Measurements from ENCODE around the gene PSKH1. TPM values are rescaled to one million over a fixed set of nuclear protein-coding genes. Genes with fewer than 3 reads are reported as not detected.
A peak's percentile ranks its signal among the peaks of the same experiment; 100 is the strongest.

Gene PSKH1
- polyA plus RNA-seq, 4 donors, result 13.8 to 29.2 (median 23.6) TPM

- WGBS, 3 donors, result 85 to 90% (median 88%) methylated on average over 22 of the region's 22 CpGs
- FAIRE-seq (no peak), DNase-seq (no peak)
- H3K4me3 ChIP-seq (ENCODE audit: low read depth in 1 of 3, low read length in 3 of 3), result no peak overlapping the region
- H3K36me3 ChIP-seq (ENCODE audit: control insufficient read depth in 3 of 3, insufficient read depth in 2 of 3, low read depth in 1 of 3, low read length in 3 of 3), result peaks cover 0 to 93% (median 0%) of the 10 kb centered on the region in 3 donors
- H3K27me3 ChIP-seq (ENCODE audit: control insufficient read depth in 3 of 3, insufficient read depth in 3 of 3, low read length in 3 of 3), result no peaks in the 10 kb centered on the region
- no peaks in the 10 kb centered on the region for H3K9me3 ChIP-seq (ENCODE audit: control insufficient read depth in 2 of 2, insufficient read depth in 1 of 2, low read depth in 1 of 2, low read length in 1 of 2)
- no peaks in the 10 kb centered on the region for H3K4me1 ChIP-seq (ENCODE audit: control insufficient read depth in 3 of 3, insufficient read depth in 2 of 3, low read depth in 1 of 3, low read length in 2 of 3)
- H3K27ac ChIP-seq (ENCODE audit: low read depth in 1 of 3, low read length in 2 of 3), result no peak overlapping the region
Measured at GRCh38 chr16:67927131-67927941, 34.3 kb downstream of the PSKH1 start.

GRCh38 chr16:67928147-67928546 is 35.1 kb downstream of the PSKH1 start:
- DNase-seq (no peak), FAIRE-seq (no peak)
- H3K9me3 ChIP-seq (ENCODE audit: control insufficient read depth in 2 of 2, insufficient read depth in 1 of 2, low read depth in 1 of 2, low read length in 1 of 2), result no peaks in the 10 kb centered on the region
- H3K36me3 ChIP-seq (ENCODE audit: control insufficient read depth in 3 of 3, insufficient read depth in 2 of 3, low read depth in 1 of 3, low read length in 3 of 3), result peaks cover 0 to 92% (median 0%) of the 10 kb centered on the region in 3 donors
- WGBS, 3 donors, result 61 to 85% (median 66%) methylated on average over 7 of the region's 7 CpGs
- no peak overlapping the region for H3K4me3 ChIP-seq (ENCODE audit: low read depth in 1 of 3, low read length in 3 of 3)
- no peaks in the 10 kb centered on the region for H3K27me3 ChIP-seq (ENCODE audit: control insufficient read depth in 3 of 3, insufficient read depth in 3 of 3, low read length in 3 of 3)
- H3K27ac ChIP-seq (ENCODE audit: low read depth in 1 of 3, low read length in 2 of 3), result no peak overlapping the region
- H3K4me1 ChIP-seq (ENCODE audit: control insufficient read depth in 3 of 3, insufficient read depth in 2 of 3, low read depth in 1 of 3, low read length in 2 of 3), result no peaks in the 10 kb centered on the region

GRCh38 chr16:67928561-67929364 is 35.7 kb downstream of the PSKH1 start:
- FAIRE-seq (no peak), DNase-seq (peak; percentile 71 to 78)
- Histone ChIP-seq H3K9me3 (ENCODE audit: control insufficient read depth in 2 of 2, insufficient read depth in 1 of 2, low read depth in 1 of 2, low read length in 1 of 2) (no peaks in the 10 kb centered on the region), H3K36me3 (ENCODE audit: control insufficient read depth in 3 of 3, insufficient read depth in 2 of 3, low read depth in 1 of 3, low read length in 3 of 3) (peaks cover 0 to 89% (median 0%) of the 10 kb centered on the region in 3 donors), H3K4me3 (ENCODE audit: low read depth in 1 of 3, low read length in 3 of 3) (no peak overlapping the region), H3K27me3 (ENCODE audit: control insufficient read depth in 3 of 3, insufficient read depth in 3 of 3, low read length in 3 of 3) (no peaks in the 10 kb centered on the region), H3K4me1 (ENCODE audit: control insufficient read depth in 3 of 3, insufficient read depth in 2 of 3, low read depth in 1 of 3, low read length in 2 of 3) (no peaks in the 10 kb centered on the region), H3K27ac (ENCODE audit: low read depth in 1 of 3, low read length in 2 of 3) (no peak overlapping the region)
- 44 to 48% (median 47%) methylated on average over 16 of the region's 16 CpGs for WGBS, 3 donors

- Histone ChIP-seq H3K27me3 (ENCODE audit: control insufficient read depth in 3 of 3, insufficient read depth in 3 of 3, low read length in 3 of 3) (no peaks in the 10 kb centered on the region), H3K9me3 (ENCODE audit: control insufficient read depth in 2 of 2, insufficient read depth in 1 of 2, low read depth in 1 of 2, low read length in 1 of 2) (no peaks in the 10 kb centered on the region), H3K36me3 (ENCODE audit: control insufficient read depth in 3 of 3, insufficient read depth in 2 of 3, low read depth in 1 of 3, low read length in 3 of 3) (peaks cover 0 to 95% (median 2%) of the 10 kb centered on the region in 3 donors), H3K4me1 (ENCODE audit: control insufficient read depth in 3 of 3, insufficient read depth in 2 of 3, low read depth in 1 of 3, low read length in 2 of 3) (peaks cover 2 to 6% (median 4%) of the 10 kb centered on the region in 3 donors), H3K4me3 (ENCODE audit: low read depth in 1 of 3, low read length in 3 of 3) (no peak overlapping the region), H3K27ac (ENCODE audit: low read depth in 1 of 3, low read length in 2 of 3) (no peak overlapping the region)
- DNase-seq (no peak), FAIRE-seq (no peak)
- WGBS, 3 donors, result 94% methylated on average over 14 of the region's 14 CpGs
Measured at GRCh38 chr16:67930191-67930590, 37.1 kb downstream of the PSKH1 start.

GRCh38 chr16:67930678-67931211 is 37.7 kb downstream of the PSKH1 start:
- Histone ChIP-seq H3K27me3 (ENCODE audit: control insufficient read depth in 3 of 3, insufficient read depth in 3 of 3, low read length in 3 of 3) (no peaks in the 10 kb centered on the region), H3K9me3 (ENCODE audit: control insufficient read depth in 2 of 2, insufficient read depth in 1 of 2, low read depth in 1 of 2, low read length in 1 of 2) (no peaks in the 10 kb centered on the region), H3K4me3 (ENCODE audit: low read depth in 1 of 3, low read length in 3 of 3) (no peak overlapping the region), H3K4me1 (ENCODE audit: control insufficient read depth in 3 of 3, insufficient read depth in 2 of 3, low read depth in 1 of 3, low read length in 2 of 3) (peaks cover 2 to 10% (median 4%) of the 10 kb centered on the region in 3 donors), H3K27ac (ENCODE audit: low read depth in 1 of 3, low read length in 2 of 3) (no peak overlapping the region), H3K36me3 (ENCODE audit: control insufficient read depth in 3 of 3, insufficient read depth in 2 of 3, low read depth in 1 of 3, low read length in 3 of 3) (peaks cover 0 to 93% (median 2%) of the 10 kb centered on the region in 3 donors)
- no peak for FAIRE-seq
- no peak for DNase-seq
- WGBS, 3 donors, result 94 to 97% (median 95%) methylated on average over 14 to 17 of the region's 17 CpGs

GRCh38 chr16:67931712-67932461 is 38.8 kb downstream of the PSKH1 start, which contains the start of gene CTRL:
Gene CTRL, minus strand, starts transcription at chr16:67931862. Its CDS starts 10 bp downstream, at chr16:67931852.
- H3K36me3 ChIP-seq (ENCODE audit: control insufficient read depth in 3 of 3, insufficient read depth in 2 of 3, low read depth in 1 of 3, low read length in 3 of 3), result peaks cover 0 to 82% (median 2%) of the 10 kb centered on the region in 3 donors
- no peaks in the 10 kb centered on the region for H3K27me3 ChIP-seq (ENCODE audit: control insufficient read depth in 3 of 3, insufficient read depth in 3 of 3, low read length in 3 of 3)
- DNase-seq (no peak), FAIRE-seq (no peak)
- H3K9me3 ChIP-seq (ENCODE audit: control insufficient read depth in 2 of 2, insufficient read depth in 1 of 2, low read depth in 1 of 2, low read length in 1 of 2), result no peaks in the 10 kb centered on the region
- no peak within 1 kb of the TSS for H3K4me3 ChIP-seq (ENCODE audit: low read depth in 1 of 3, low read length in 3 of 3)
- H3K4me1 ChIP-seq (ENCODE audit: control insufficient read depth in 3 of 3, insufficient read depth in 2 of 3, low read depth in 1 of 3, low read length in 2 of 3), result peaks cover 2 to 12% (median 4%) of the 10 kb centered on the region in 3 donors
- no peak within 1 kb of the TSS for H3K27ac ChIP-seq (ENCODE audit: low read depth in 1 of 3, low read length in 2 of 3)
- 83 to 87% (median 86%) methylated on average over 15 of the region's 15 CpGs for WGBS, 3 donors

- Histone ChIP-seq H3K27me3 (ENCODE audit: control insufficient read depth in 3 of 3, insufficient read depth in 3 of 3, low read length in 3 of 3) (no peaks in the 10 kb centered on the region), H3K4me1 (ENCODE audit: control insufficient read depth in 3 of 3, insufficient read depth in 2 of 3, low read depth in 1 of 3, low read length in 2 of 3) (peaks cover 5 to 17% (median 8%) of the 10 kb centered on the region in 3 donors), H3K4me3 (ENCODE audit: low read depth in 1 of 3, low read length in 3 of 3) (no peak overlapping the region), H3K27ac (ENCODE audit: low read depth in 1 of 3, low read length in 2 of 3) (no peak overlapping the region), H3K9me3 (ENCODE audit: control insufficient read depth in 2 of 2, insufficient read depth in 1 of 2, low read depth in 1 of 2, low read length in 1 of 2) (no peaks in the 10 kb centered on the region), H3K36me3 (ENCODE audit: control insufficient read depth in 3 of 3, insufficient read depth in 2 of 3, low read depth in 1 of 3, low read length in 3 of 3) (peaks cover 0 to 82% (median 2%) of the 10 kb centered on the region in 3 donors)
- FAIRE-seq (no peak), DNase-seq (no peak)
- WGBS, 3 donors, result 85 to 93% (median 87%) methylated on average over 4 of the region's 4 CpGs
Measured at GRCh38 chr16:67932462-67932840, 39.4 kb downstream of the PSKH1 start.

GRCh38 chr16:67933805-67934204 is 40.8 kb downstream of the PSKH1 start:
- Histone ChIP-seq H3K9me3 (ENCODE audit: control insufficient read depth in 2 of 2, insufficient read depth in 1 of 2, low read depth in 1 of 2, low read length in 1 of 2) (no peaks in the 10 kb centered on the region), H3K27ac (ENCODE audit: low read depth in 1 of 3, low read length in 2 of 3) (no peak overlapping the region), H3K4me1 (ENCODE audit: control insufficient read depth in 3 of 3, insufficient read depth in 2 of 3, low read depth in 1 of 3, low read length in 2 of 3) (peaks cover 5 to 19% (median 8%) of the 10 kb centered on the region in 3 donors), H3K27me3 (ENCODE audit: control insufficient read depth in 3 of 3, insufficient read depth in 3 of 3, low read length in 3 of 3) (no peaks in the 10 kb centered on the region), H3K4me3 (ENCODE audit: low read depth in 1 of 3, low read length in 3 of 3) (no peak overlapping the region), H3K36me3 (ENCODE audit: control insufficient read depth in 3 of 3, insufficient read depth in 2 of 3, low read depth in 1 of 3, low read length in 3 of 3) (peaks cover 0 to 71% (median 2%) of the 10 kb centered on the region in 3 donors)
- FAIRE-seq, result no peak
- DNase-seq, result no peak
- WGBS, 3 donors, result 82 to 85% (median 84%) methylated on average over 7 of the region's 7 CpGs

All from small intestine (tissue), 7 donors.